Measurements from ENCODE around the gene ABCG2. TPM values are rescaled to one million over a fixed set of nuclear protein-coding genes. Genes with fewer than 3 reads are reported as not detected.

ABCG2 gene
- polyA plus RNA-seq (2012; ENCODE audit: insufficient read depth, insufficient read length, low read depth) = not detected

DNA sequence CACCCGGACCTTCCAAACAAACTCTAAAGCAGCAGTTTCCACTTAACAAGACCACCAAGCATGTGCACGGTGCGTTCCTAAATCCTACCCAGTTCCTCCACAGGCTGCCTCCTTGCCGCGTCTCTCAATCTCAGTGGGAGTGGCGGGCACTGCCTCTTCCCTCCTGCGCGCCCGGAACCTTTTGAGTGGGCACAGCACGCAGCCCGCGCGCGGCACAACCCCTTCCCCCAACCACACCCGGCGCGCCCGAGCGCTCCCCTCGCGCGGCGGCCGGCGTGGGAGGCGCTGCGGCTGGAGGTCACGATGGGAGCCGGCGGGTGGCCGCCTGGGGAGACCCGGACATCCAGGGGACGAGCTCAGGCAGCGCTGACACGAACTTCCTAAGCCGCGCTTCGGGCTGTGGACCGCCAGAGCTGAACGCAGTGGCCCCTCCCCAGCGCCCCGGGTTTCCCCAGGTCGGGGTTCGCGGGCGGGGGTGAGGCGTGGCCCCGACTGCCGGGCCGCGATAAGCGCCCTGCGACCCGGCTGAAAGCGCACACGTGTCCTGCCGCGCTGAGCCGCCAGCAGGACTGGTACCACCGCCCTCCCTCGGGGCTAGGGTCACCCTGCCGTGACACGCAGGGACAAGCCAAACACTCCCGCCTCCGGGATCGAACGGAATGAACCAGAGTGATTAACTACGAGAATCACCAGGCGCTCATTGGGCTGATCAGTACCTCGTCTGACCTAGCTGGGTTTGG, at the start of gene ABCG2:
ABCG2 (minus strand) TSS at position 151 of the 740 bp plus-strand sequence. CDS start 18,644 bp downstream, outside the sequence.
- Histone ChIP-seq H3K36me3 (no peaks in the 10 kb centered on the region), H3K4me1 (no peaks in the 10 kb centered on the region), H3K9me3 (no peaks in the 10 kb centered on the region), H3K4me3 (ENCODE audit: low read depth, low read length) (peak within 1 kb of the TSS; percentile 44), H3K27me3 (peaks cover 25% of the 10 kb centered on the region)
- DNase-seq = peak; percentile 8
- TF ChIP-seq CTCF (IDR thresholded peaks at IDR 0.05; ENCODE audit: low read depth, low read length) = no peak

GRCh38 chr4:88208156-88208555, 49.7 kb upstream of the ABCG2 start:
- Histone ChIP-seq H3K27me3 (peaks cover 26% of the 10 kb centered on the region), H3K4me1 (no peaks in the 10 kb centered on the region; the same call in 1 of the 2 replicates), H3K36me3 (no peaks in the 10 kb centered on the region), H3K4me3 (ENCODE audit: low read depth, low read length) (no peak overlapping the region), H3K9me3 (no peaks in the 10 kb centered on the region)
- DNase-seq = no peak
- no peak for TF ChIP-seq CTCF (IDR thresholded peaks at IDR 0.05; ENCODE audit: low read depth, low read length)

DNA sequence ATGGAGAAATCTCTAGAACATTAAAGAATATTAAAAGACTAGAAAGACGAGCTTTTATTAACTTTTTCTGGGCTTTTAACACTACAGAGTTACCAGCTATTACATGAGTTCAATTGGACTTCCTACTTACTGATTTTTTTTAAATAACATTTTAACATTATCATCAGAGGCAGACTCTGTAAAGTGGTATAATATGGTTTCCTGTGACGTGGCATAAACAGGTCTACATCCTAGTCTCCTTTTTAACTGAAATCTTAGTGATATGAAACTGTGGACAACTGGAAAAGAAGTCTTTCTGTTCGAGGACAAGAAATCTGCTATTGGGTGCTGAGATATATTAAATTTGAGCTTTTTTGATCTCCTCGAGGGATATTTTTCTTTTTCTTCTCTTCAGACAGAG, 48.7 kb upstream of the ABCG2 start:
- TF ChIP-seq CTCF (IDR thresholded peaks at IDR 0.05; ENCODE audit: low read depth, low read length) = no peak
- Histone ChIP-seq H3K9me3 (no peaks in the 10 kb centered on the region), H3K27me3 (peaks cover 28% of the 10 kb centered on the region), H3K4me3 (ENCODE audit: low read depth, low read length) (no peak overlapping the region), H3K4me1 (no peaks in the 10 kb centered on the region; the same call in 1 of the 2 replicates), H3K36me3 (no peaks in the 10 kb centered on the region)
- no peak for DNase-seq

DNA sequence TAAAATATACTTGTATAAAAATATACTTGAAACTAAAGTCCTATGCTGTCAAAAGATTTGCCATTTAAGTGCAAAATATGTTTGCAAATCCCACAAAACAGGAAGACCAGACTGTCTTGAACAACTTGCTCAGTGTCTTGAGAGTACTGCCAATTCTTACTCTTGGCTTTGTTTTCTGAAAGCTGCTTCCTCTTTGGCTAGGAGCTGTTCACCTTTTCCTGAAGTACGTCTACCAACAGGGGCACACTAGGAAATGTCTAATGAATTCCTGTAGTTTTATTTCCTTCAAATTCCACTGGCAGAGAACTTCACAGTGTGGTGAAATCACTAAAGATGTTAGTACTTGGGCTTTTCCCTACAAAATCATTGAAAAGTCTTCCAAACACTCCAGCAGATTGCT, 46.4 kb upstream of the ABCG2 start:
- H3K4me3 ChIP-seq (ENCODE audit: low read depth, low read length) = no peak overlapping the region
- peaks cover 28% of the 10 kb centered on the region for H3K27me3 ChIP-seq
- H3K4me1 ChIP-seq = no peaks in the 10 kb centered on the region
- DNase-seq = no peak
- no peak for TF ChIP-seq CTCF (IDR thresholded peaks at IDR 0.05; ENCODE audit: low read depth, low read length)
- no peaks in the 10 kb centered on the region for H3K36me3 ChIP-seq
- no peaks in the 10 kb centered on the region for H3K9me3 ChIP-seq

GRCh38 chr4:88202443-88202842, 44.0 kb upstream of the ABCG2 start:
- H3K9me3 ChIP-seq = no peaks in the 10 kb centered on the region
- H3K4me1 ChIP-seq = no peaks in the 10 kb centered on the region
- H3K4me3 ChIP-seq (ENCODE audit: low read depth, low read length) = no peak overlapping the region
- peaks cover 28% of the 10 kb centered on the region for H3K27me3 ChIP-seq
- no peaks in the 10 kb centered on the region for H3K36me3 ChIP-seq
- TF ChIP-seq CTCF (IDR thresholded peaks at IDR 0.05; ENCODE audit: low read depth, low read length) = no peak
- no peak for DNase-seq

DNA sequence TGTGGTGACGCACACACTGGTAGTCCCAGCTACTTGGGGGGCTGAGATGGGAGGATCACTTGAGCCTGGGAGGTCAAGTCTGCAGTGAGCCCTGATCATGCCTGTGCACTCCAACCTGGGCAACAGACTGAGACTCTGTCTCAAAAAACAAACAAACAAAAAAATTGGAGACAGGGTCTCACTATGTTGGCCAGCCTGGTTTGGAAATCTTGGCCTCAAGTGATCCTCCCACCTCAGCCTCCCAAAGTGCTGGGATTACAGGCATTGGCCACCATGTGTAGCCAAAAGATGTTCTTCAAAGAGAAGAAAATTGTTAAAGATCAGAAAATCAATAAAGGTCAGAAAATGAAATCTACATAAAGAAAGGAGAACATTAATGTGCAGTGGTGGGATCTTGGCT, 41.7 kb upstream of the ABCG2 start:
- no peak for DNase-seq
- Histone ChIP-seq H3K27me3 (peaks cover 17% of the 10 kb centered on the region), H3K4me3 (ENCODE audit: low read depth, low read length) (no peak overlapping the region), H3K36me3 (no peaks in the 10 kb centered on the region), H3K4me1 (no peaks in the 10 kb centered on the region), H3K9me3 (no peaks in the 10 kb centered on the region)
- no peak for TF ChIP-seq CTCF (IDR thresholded peaks at IDR 0.05; ENCODE audit: low read depth, low read length)
